Sigmoid colon (tissue), 4 donors: ENCODE data around the gene ADARB2.

Experiments used
- EP300 ChIP-seq, 4 donors: sonication (generic); formaldehyde crosslinking; IDR thresholded peaks; one replicate each; pipeline ENCODE4 v1.6.1; 2017; ENCODE audit warnings: antibody characterized with exemption in 4 of 4
- TF ChIP-seq, protein P1 (sequence below), 4 experiments: fragments of 450-650 bp in 3 of 4; fragments of 200-600 bp in 1 of 4; IDR thresholded peaks; one replicate each; pipeline ENCODE4 v1.5.1; 2016 to 2019; ENCODE audit warnings: antibody characterized with exemption in 4 of 4, mild to moderate bottlenecking in 3 of 4, moderate library complexity in 2 of 4

GRCh38 chr10:1611936-1612550 is 125.3 kb downstream of the ADARB2 start:
- TF ChIP-seq EP300 (IDR thresholded peaks at IDR 0.05) = no peak
- TF ChIP-seq, protein P1, sequence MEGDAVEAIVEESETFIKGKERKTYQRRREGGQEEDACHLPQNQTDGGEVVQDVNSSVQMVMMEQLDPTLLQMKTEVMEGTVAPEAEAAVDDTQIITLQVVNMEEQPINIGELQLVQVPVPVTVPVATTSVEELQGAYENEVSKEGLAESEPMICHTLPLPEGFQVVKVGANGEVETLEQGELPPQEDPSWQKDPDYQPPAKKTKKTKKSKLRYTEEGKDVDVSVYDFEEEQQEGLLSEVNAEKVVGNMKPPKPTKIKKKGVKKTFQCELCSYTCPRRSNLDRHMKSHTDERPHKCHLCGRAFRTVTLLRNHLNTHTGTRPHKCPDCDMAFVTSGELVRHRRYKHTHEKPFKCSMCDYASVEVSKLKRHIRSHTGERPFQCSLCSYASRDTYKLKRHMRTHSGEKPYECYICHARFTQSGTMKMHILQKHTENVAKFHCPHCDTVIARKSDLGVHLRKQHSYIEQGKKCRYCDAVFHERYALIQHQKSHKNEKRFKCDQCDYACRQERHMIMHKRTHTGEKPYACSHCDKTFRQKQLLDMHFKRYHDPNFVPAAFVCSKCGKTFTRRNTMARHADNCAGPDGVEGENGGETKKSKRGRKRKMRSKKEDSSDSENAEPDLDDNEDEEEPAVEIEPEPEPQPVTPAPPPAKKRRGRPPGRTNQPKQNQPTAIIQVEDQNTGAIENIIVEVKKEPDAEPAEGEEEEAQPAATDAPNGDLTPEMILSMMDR (IDR thresholded peaks at IDR 0.05) = no peak
